Smooth muscle cell (in vitro differentiated cells): ENCODE results near the gene GPC2. TPM values are rescaled to one million over a fixed set of nuclear protein-coding genes. Genes with fewer than 3 reads are reported as not detected.
"Not testable (repeated sequence)": the region's sequence is repeated elsewhere in the genome, so short reads cannot be mapped to it uniquely, and the experiment has no call there.

Experiments
- DNase-seq: peaks from one replicate; lab custom pipeline; 2025; ENCODE audit not compliant: unreplicated experiment; lab: John Stamatoyannopoulos, UW
- H2AFZ ChIP-seq: fragments of 200-600 bp; sonication (generic); 2 replicates; pipeline ENCODE4 v1.6.0; 2016; ENCODE audit warnings: antibody characterized with exemption, low read depth, mild to moderate bottlenecking
- H3F3A ChIP-seq: fragments of 200-600 bp; sonication (generic); 2 replicates; pipeline ENCODE4 v1.6.0; 2017; ENCODE audit warnings: antibody characterized with exemption, low read depth
- H3K27ac ChIP-seq: fragments of 200-600 bp; sonication (generic); 2 replicates; pipeline ENCODE4 v1.5.1; 2016; ENCODE audit warnings: low read depth, mild to moderate bottlenecking
- H3K27me3 ChIP-seq: fragments of 200-600 bp; sonication (generic); 2 replicates; pipeline ENCODE4 v1.6.1; 2016; ENCODE audit warnings: low read depth, mild to moderate bottlenecking
- H3K36me3 ChIP-seq: fragments of 200-600 bp; sonication (generic); 2 replicates; pipeline ENCODE4 v1.5.1; 2016; ENCODE audit warnings: low read depth
- H3K4me1 ChIP-seq: fragments of 200-600 bp; sonication (generic); 2 replicates; pipeline ENCODE4 v1.5.1; 2016; ENCODE audit warnings: low read depth
- H3K4me2 ChIP-seq: fragments of 200-600 bp; sonication (generic); 2 replicates; pipeline ENCODE4 v1.6.0; 2016; ENCODE audit warnings: mild to moderate bottlenecking
- H3K4me3 ChIP-seq: fragments of 200-600 bp; sonication (generic); 2 replicates; pipeline ENCODE4 v1.5.1; 2016; ENCODE audit warnings: mild to moderate bottlenecking
- H3K79me2 ChIP-seq: fragments of 200-600 bp; sonication (generic); 2 replicates; pipeline ENCODE4 v1.6.0; 2016; ENCODE audit warnings: low read depth, mild to moderate bottlenecking
- H3K9ac ChIP-seq: fragments of 200-600 bp; sonication (generic); 2 replicates; pipeline ENCODE4 v1.6.0; 2016; ENCODE audit warnings: low read depth
- H3K9me3 ChIP-seq: fragments of 200-600 bp; sonication (generic); replicated peaks from 2 replicates; pipeline ENCODE4 v1.5.1; 2016; ENCODE audit warnings: low read depth
- H4K20me1 ChIP-seq: fragments of 200-600 bp; sonication (generic); 2 replicates; pipeline ENCODE4 v1.6.0; 2016; ENCODE audit warnings: low read depth
- WGBS: methylation state at CpG from one replicate; pipeline ENCODE4 v1.1.7; 2016; ENCODE audit warnings: low lambda C conversion rate; 5-methylcytosine and 5-hydroxymethylcytosine counted together
- polyA plus RNA-seq: library from polyadenylated mRNA; unstranded; fragments of >200 nt; fragmentation: Nextera tagmentation; extraction: Ambion mirVana; gene quantifications from 2 replicates; pipeline ENCODE4 v1.2.1, GENCODE V29; 2016
- total RNA-seq: library from RNA; depleted of rRNA; stranded (reverse); fragments of >200 nt; gene quantifications from 2 replicates; pipeline ENCODE4 v1.2.3, GENCODE V29; 2014
- TF ChIP-seq, protein P1 (sequence below): fragments of 200-600 bp; sonication (generic); IDR thresholded peaks from 2 replicates; pipeline ENCODE4 v1.5.1; 2017; ENCODE audit warnings: borderline replicate concordance, mild to moderate bottlenecking, antibody characterized with exemption; ENCODE audit not compliant: insufficient read depth, poor library complexity, severe bottlenecking

GPC2 gene
- total and polyA plus RNA-seq, 2 experiments from 2014 or later, result 3.2 to 7.1 TPM

DNA sequence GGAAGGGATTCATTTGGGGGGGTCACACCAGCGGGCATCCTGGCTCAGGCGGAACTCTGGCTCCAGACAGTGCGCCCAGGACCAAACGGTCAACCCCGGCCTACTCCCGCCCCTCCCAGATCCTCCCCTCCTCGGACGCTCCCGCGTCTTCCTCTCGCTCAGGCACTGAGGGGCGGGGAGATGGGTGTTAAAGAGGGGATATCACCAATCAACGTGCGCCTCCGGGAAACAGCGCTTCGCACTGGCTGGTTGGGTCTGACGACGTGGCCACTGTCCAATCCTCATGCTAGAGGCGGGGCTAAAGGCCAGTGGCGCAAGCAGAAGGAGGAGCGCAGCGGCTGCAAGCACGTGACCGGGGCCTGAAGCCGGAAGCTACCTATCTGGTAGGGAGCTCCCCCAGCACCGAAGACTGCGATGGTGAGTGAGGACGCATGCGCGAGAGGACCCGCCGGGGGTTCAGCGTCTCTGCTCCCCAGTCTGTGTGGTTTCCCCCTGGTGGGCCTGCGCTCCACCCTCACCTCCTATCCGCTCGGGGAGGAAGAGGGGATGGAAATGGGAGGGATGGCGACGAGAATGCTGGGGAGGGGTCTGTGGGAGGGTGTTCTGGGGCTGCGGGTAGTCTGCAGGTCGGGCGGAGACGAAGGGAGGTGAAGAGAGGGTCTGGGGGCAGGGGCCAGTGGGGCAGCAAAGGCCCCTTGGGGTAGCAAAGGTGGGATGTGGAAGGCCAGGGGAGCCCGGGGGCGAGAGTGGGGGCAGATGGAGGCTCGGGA is 28.4 kb downstream of the GPC2 start, which contains the start of gene LAMTOR4:
Gene LAMTOR4 (plus strand): TSS at position 360 of the 770 bp plus-strand sequence. CDS start 55 bp downstream, at position 415.
- no peaks in the 10 kb centered on the region for H3K27me3 ChIP-seq
- H2AFZ ChIP-seq, result peak within 1 kb of the TSS; percentile 91
- H3K9me3 ChIP-seq, result no peaks in the 10 kb centered on the region
- H3K79me2 ChIP-seq, result peaks cover 16% of the 10 kb centered on the region
- WGBS, result 2% methylated on average over 40 of the region's 46 CpGs
- H3K9ac ChIP-seq, result peak within 1 kb of the TSS; percentile 77
- H3K27ac ChIP-seq, result peak within 1 kb of the TSS; percentile 9
- H3K36me3 ChIP-seq, result no peaks in the 10 kb centered on the region
- peaks cover 7% of the 10 kb centered on the region for H3K4me1 ChIP-seq
- TF ChIP-seq, protein P1, sequence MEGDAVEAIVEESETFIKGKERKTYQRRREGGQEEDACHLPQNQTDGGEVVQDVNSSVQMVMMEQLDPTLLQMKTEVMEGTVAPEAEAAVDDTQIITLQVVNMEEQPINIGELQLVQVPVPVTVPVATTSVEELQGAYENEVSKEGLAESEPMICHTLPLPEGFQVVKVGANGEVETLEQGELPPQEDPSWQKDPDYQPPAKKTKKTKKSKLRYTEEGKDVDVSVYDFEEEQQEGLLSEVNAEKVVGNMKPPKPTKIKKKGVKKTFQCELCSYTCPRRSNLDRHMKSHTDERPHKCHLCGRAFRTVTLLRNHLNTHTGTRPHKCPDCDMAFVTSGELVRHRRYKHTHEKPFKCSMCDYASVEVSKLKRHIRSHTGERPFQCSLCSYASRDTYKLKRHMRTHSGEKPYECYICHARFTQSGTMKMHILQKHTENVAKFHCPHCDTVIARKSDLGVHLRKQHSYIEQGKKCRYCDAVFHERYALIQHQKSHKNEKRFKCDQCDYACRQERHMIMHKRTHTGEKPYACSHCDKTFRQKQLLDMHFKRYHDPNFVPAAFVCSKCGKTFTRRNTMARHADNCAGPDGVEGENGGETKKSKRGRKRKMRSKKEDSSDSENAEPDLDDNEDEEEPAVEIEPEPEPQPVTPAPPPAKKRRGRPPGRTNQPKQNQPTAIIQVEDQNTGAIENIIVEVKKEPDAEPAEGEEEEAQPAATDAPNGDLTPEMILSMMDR, result no peak
- H3K4me2 ChIP-seq, result peak within 1 kb of the TSS; percentile 91
- no peaks in the 10 kb centered on the region for H3F3A ChIP-seq
- peak within 1 kb of the TSS; percentile 89 for H3K4me3 ChIP-seq
- no peaks in the 10 kb centered on the region for H4K20me1 ChIP-seq
- peak; percentile 80 for DNase-seq

DNA sequence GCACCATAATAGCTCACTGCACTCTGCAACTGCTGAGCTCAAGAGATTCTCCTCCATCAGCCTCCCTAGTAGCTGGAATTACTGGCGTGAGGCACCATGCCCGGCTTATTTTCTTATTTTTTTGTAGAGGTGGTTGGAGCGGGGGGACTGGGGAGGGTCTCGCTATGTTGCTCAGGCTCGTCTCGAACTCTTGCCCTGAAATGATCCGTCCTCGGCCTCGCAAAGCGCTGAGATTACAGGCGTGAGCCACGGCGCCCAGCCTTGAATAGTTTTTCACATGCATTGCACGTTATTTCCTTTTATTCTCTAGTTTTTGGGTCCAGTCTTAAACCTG is 29.0 kb downstream of the GPC2 start:
- Histone ChIP-seq H3K4me3 (peak overlapping the region; percentile 89), H3K9ac (no peak overlapping the region)
- TF ChIP-seq, protein P1, result no peak

DNA sequence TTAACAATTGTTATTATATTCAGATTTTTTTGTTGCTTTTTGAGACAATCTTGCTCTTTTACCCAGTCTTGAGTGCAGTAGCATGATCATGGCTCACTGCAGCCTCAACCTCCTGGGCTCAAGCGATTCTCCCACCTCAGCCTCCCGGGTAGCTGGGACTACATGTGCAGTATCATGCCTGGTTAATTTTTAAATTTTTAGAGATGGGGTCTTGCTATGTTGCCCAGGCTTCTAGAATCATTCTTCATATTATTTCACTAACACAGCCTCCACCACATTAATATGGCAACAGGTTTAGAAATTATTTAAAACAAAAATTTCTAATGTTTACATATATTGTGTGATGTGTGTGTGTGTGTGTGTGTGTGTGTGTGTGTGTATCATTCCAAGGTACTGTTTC is 29.9 kb downstream of the GPC2 start:
- TF ChIP-seq, protein P1, result no peak
- H3K9me3 ChIP-seq, result no peaks in the 10 kb centered on the region
- H3K4me2 ChIP-seq, result no peak overlapping the region
- H3K36me3 ChIP-seq, result no peaks in the 10 kb centered on the region
- H3F3A ChIP-seq, result no peaks in the 10 kb centered on the region
- H3K4me3 ChIP-seq, result no peak overlapping the region
- H3K79me2 ChIP-seq, result peaks cover 16% of the 10 kb centered on the region
- WGBS, result 98% methylated on average over 2 of the region's 2 CpGs
- H4K20me1 ChIP-seq, result no peaks in the 10 kb centered on the region
- H2AFZ ChIP-seq, result no peak overlapping the region
- H3K27ac ChIP-seq, result no peak overlapping the region
- no peak for DNase-seq
- H3K4me1 ChIP-seq, result peaks cover 7% of the 10 kb centered on the region
- no peaks in the 10 kb centered on the region for H3K27me3 ChIP-seq
- no peak overlapping the region for H3K9ac ChIP-seq

More for the DNA sequence above, 29.0 kb downstream of the GPC2 start:
- Histone ChIP-seq H2AFZ (peak overlapping the region; percentile 87), H3K9me3 (no peaks in the 10 kb centered on the region), H3K27ac (peak overlapping the region; percentile 9), H3K27me3 (no peaks in the 10 kb centered on the region), H3K4me1 (peaks cover 7% of the 10 kb centered on the region), H3F3A (no peaks in the 10 kb centered on the region), H3K4me2 (peak overlapping the region; percentile 85), H3K79me2 (peaks cover 16% of the 10 kb centered on the region), H4K20me1 (no peaks in the 10 kb centered on the region), H3K36me3 (no peaks in the 10 kb centered on the region)
- WGBS, result 61% methylated on average over 14 of the region's 14 CpGs
- DNase-seq, result no peak

DNA sequence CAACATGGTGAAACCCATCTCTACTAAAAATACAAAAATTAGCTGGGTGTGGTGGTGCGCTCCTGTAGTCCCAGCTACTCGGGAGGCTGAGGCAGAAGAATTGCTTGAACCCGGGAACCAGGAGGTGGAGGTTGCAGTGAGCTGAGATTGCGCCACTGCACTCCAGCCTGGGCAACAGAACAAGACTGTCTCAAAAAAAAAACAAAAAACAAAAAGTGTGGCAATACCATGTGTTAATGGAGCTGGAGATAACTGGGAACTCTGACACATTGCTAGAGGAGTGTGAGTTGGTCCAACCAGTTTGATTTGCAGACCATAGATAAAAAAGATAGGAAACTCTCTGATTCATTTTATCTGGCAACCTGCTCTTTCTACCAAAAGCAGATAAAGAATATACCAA is 30.8 kb downstream of the GPC2 start:
- WGBS, result 94% methylated on average over 4 of the region's 4 CpGs
- peaks cover 16% of the 10 kb centered on the region for H3K79me2 ChIP-seq
- H4K20me1 ChIP-seq, H3K9me3 ChIP-seq, H3F3A ChIP-seq, H3K4me1 ChIP-seq, H3K27ac ChIP-seq, DNase-seq, H3K36me3 ChIP-seq, H3K9ac ChIP-seq, H2AFZ ChIP-seq, H3K27me3 ChIP-seq, H3K4me2 ChIP-seq, H3K4me3 ChIP-seq: not testable (repeated sequence)
